CD8-positive, alpha-beta memory T cell (primary cell): ENCODE data around the gene MAL. TPM values are rescaled to one million over a fixed set of nuclear protein-coding genes. Genes with fewer than 3 reads are reported as not detected.

Experiments used
- CTCF ChIA-PET: fragments of 350-600 bp; sonication (Branson Sonifier 250); formaldehyde crosslinking; loops from one replicate; lab custom pipeline; 2021; ENCODE audit warnings: antibody characterized with exemption; lab: Charles Lee
- POLR2A ChIA-PET: fragments of 350-600 bp; sonication (Branson Sonifier 250); formaldehyde crosslinking; loops from one replicate; lab custom pipeline; 2021; ENCODE audit warnings: antibody characterized with exemption; lab: Charles Lee
- DNase-seq, 5 donors: peaks; one replicate each; pipeline versions ENCODE4 v3.0.0 to v3.0.0-alpha.2; 2020 to 2022; ENCODE audit warnings: mixed read lengths in 1 of 5
- H3K27ac ChIP-seq: one replicate; pipeline ENCODE4 v1.7.0; 2013; ENCODE audit warnings: low read depth, mild to moderate bottlenecking, low read length, moderate library complexity
- H3K27me3 ChIP-seq: 2 replicates; pipeline ENCODE4 v1.7.0; 2013; ENCODE audit warnings: low read length, mild to moderate bottlenecking; ENCODE audit not compliant: insufficient read depth, poor library complexity, severe bottlenecking
- H3K36me3 ChIP-seq: 2 replicates; pipeline ENCODE4 v1.7.0; 2013; ENCODE audit warnings: mild to moderate bottlenecking, low read length, moderate library complexity; ENCODE audit not compliant: insufficient read depth
- H3K4me1 ChIP-seq: 2 replicates; pipeline ENCODE4 v1.7.0; 2013; ENCODE audit warnings: mild to moderate bottlenecking, low read length, moderate library complexity; ENCODE audit not compliant: insufficient read depth
- H3K4me3 ChIP-seq: 2 replicates; pipeline ENCODE4 v1.7.0; 2013; ENCODE audit warnings: mild to moderate bottlenecking, low read length
- H3K9me3 ChIP-seq: 2 replicates; pipeline ENCODE4 v1.7.0; 2013; ENCODE audit warnings: mild to moderate bottlenecking, low read length
- H3K27ac Mint-ChIP-seq, 8 donors: one replicate each; pipeline ENCODE4 v1.8.0; 2020 to 2021; ENCODE audit warnings: mixed read lengths in 8 of 8, mild to moderate bottlenecking in 6 of 8, inconsistent platforms in 3 of 8, moderate library complexity in 3 of 8
- H3K27me3 Mint-ChIP-seq, 2 donors: one replicate each; pipeline ENCODE4 v1.8.0; 2020 to 2021; ENCODE audit warnings: mixed read lengths in 2 of 2, mild to moderate bottlenecking in 1 of 2, moderate library complexity in 1 of 2
- H3K36me3 Mint-ChIP-seq, 3 donors: one replicate each; pipeline ENCODE4 v1.8.0; 2020 to 2021; ENCODE audit warnings: mixed read lengths in 3 of 3, inconsistent platforms in 1 of 3, mild to moderate bottlenecking in 1 of 3
- H3K4me1 Mint-ChIP-seq, 3 donors: one replicate each; pipeline ENCODE4 v1.8.0; 2020 to 2021; ENCODE audit warnings: mixed read lengths in 3 of 3, inconsistent platforms in 1 of 3, mild to moderate bottlenecking in 1 of 3
- H3K4me3 Mint-ChIP-seq, 7 donors: one replicate each; pipeline ENCODE4 v1.8.0; 2020 to 2021; ENCODE audit warnings: mixed read lengths in 7 of 7, mild to moderate bottlenecking in 6 of 7, moderate library complexity in 4 of 7, inconsistent platforms in 2 of 7
- H3K9me3 Mint-ChIP-seq, 5 donors: one replicate each; pipeline ENCODE4 v1.8.0; 2020 to 2022; ENCODE audit warnings: mixed read lengths in 5 of 5, mild to moderate bottlenecking in 3 of 5, moderate library complexity in 2 of 5, inconsistent platforms in 1 of 5
- polyA plus RNA-seq: library from polyadenylated mRNA; unstranded; fragments of 300-500 nt; fragmentation: Illumina TruSeq; gene quantifications from one replicate; pipeline ENCODE4 v1.2.3, GENCODE V29; 2021
- total RNA-seq, 2 experiments: library from RNA; stranded (reverse); gene quantifications; one replicate each; pipeline ENCODE4 v1.2.3, GENCODE V29; 2021

MAL gene
- total and polyA plus RNA-seq, 3 experiments from 2014 or later: 25.2 to 50.4 (median 27.3) TPM

GRCh38 chr2:94994063-94994913 lies 31.2 kb upstream of the MAL start:
- Histone ChIP-seq H3K9me3 (no peaks in the 10 kb centered on the region), H3K4me3 (no peak overlapping the region), H3K27me3 (no peaks in the 10 kb centered on the region), H3K27ac (no peak overlapping the region), H3K36me3 (no peaks in the 10 kb centered on the region), H3K4me1 (no peaks in the 10 kb centered on the region)
- Mint-ChIP-seq H3K36me3 (no peaks in the 10 kb centered on the region), H3K27ac (no peak overlapping the region), H3K27me3 (peaks cover 4 to 26% of the 10 kb centered on the region in 2 donors), H3K4me1 (peaks cover 0 to 2% (median 0%) of the 10 kb centered on the region in 3 donors), H3K4me3 (peak overlapping the region in 1 of 7 donors; percentile 34), H3K9me3 (no peaks in the 10 kb centered on the region)
- ChIA-PET POLR2A (no interaction called here), CTCF (no interaction called here)
- DNase-seq: no peak

- Histone ChIP-seq H3K27ac (no peak overlapping the region), H3K4me3 (no peak overlapping the region), H3K27me3 (no peaks in the 10 kb centered on the region), H3K4me1 (no peaks in the 10 kb centered on the region), H3K9me3 (no peaks in the 10 kb centered on the region), H3K36me3 (no peaks in the 10 kb centered on the region)
- Mint-ChIP-seq H3K4me3 (no peak overlapping the region), H3K27ac (no peak overlapping the region), H3K36me3 (no peaks in the 10 kb centered on the region), H3K9me3 (no peaks in the 10 kb centered on the region), H3K27me3 (peaks cover 4 to 29% of the 10 kb centered on the region in 2 donors), H3K4me1 (peaks cover 0 to 2% (median 0%) of the 10 kb centered on the region in 3 donors)
- ChIA-PET POLR2A (no interaction called here), CTCF (interaction anchor here (1.1 to 1.2 kb wide), 2 partner anchors 38 to 120 kb away, joined by 3 read pairs; no protein-coding TSS in a partner anchor)
- no peak for DNase-seq
These were observed 30.5 kb upstream of the MAL start for GRCh38 chr2:94994914-94995552.

DNA sequence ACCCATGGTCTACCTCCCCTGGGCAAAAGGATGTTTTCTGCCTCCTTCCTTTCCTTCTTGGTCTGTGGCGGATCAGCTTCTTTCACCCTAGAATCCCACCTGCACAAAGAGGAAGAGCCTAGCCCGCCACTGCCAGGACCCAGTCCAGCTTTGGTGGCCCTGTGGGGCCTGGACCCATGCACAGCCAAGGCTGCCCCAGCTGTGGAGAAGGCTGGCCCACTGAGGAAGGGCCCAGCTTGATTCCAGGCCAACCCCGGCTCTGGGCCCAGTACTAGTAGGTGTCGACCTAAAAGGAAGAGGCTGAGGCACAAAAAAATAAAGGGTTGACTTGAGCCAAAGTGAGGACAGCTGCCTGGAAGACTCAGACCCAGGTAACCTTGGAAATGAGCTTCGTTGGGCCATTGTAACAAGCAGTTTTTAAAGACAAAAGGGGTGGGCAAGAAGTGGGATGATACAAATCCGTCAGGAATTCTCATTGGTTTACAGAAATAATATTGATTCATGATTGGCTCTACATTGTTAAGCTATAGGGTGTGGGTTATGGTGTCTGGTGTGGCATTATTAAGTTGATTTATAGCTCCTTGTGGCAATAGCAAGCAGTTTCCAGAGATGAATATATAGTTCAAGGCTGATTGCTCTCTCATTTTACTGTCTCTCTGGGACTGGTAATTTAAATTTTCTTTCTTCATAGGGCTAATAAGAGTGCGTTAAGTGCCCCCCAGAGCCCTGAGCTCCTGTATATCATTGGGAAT lies 29.8 kb upstream of the MAL start:
- CTCF ChIA-PET: interaction anchor here (1.1 to 1.2 kb wide), 2 partner anchors 39 to 119 kb away, joined by 3 read pairs; no protein-coding TSS in a partner anchor
- Mint-ChIP-seq H3K27ac (no peak overlapping the region), H3K4me3 (no peak overlapping the region), H3K9me3 (no peaks in the 10 kb centered on the region), H3K4me1 (peaks cover 0 to 2% (median 0%) of the 10 kb centered on the region in 3 donors), H3K27me3 (peaks cover 4 to 29% of the 10 kb centered on the region in 2 donors), H3K36me3 (no peaks in the 10 kb centered on the region)
- Histone ChIP-seq H3K4me1 (no peaks in the 10 kb centered on the region), H3K27me3 (no peaks in the 10 kb centered on the region), H3K27ac (no peak overlapping the region), H3K4me3 (no peak overlapping the region), H3K36me3 (no peaks in the 10 kb centered on the region), H3K9me3 (no peaks in the 10 kb centered on the region)
- no peak for DNase-seq
- POLR2A ChIA-PET: no interaction called here

DNA sequence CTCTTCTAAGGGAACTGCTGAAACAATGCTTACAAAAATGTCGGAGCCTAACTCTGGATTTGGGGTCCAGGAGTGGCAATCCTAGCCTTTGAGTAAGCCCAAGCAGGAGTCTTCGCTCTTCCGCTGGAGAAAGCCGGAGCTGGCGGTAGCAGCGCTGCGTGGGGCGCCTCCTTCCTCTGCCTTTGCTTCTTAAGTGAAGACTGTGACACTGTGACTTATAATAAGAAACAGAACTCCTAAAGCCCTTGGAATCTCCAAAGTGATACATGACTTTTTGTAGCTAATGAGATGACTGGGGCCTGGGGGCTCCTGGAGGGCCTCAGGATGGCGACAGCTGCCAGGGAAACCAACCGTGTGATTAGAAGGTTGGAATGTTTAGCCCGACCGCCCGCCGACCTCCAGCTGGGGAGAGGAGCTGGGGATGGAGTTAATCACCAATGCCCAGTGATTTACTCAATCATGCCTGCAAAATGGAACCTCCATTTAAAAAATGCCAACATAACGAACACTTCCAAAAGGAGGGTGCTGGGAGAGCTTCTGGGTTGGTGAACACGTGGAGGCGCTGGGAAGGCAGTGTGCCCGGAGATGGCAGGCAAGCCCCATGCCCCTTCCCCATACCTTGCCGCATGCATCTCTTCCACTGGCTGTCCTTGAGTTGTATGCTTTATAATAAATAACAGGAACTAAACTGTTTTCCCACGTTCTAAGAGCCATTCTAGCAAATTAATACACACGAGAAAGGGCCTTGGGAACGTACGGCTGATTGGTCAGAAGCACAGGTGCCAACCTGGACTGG lies 29.0 kb upstream of the MAL start:
- DNase-seq: no peak
- Histone ChIP-seq H3K27me3 (no peaks in the 10 kb centered on the region), H3K9me3 (no peaks in the 10 kb centered on the region), H3K4me1 (no peaks in the 10 kb centered on the region), H3K4me3 (no peak overlapping the region), H3K27ac (no peak overlapping the region), H3K36me3 (no peaks in the 10 kb centered on the region)
- no peaks in the 10 kb centered on the region for H3K9me3 Mint-ChIP-seq
- H3K4me1 Mint-ChIP-seq: peaks cover 0 to 2% (median 0%) of the 10 kb centered on the region in 3 donors
- peaks cover 4 to 29% of the 10 kb centered on the region in 2 donors for H3K27me3 Mint-ChIP-seq
- POLR2A ChIA-PET: no interaction called here
- CTCF ChIA-PET: interaction anchor here (1.2 kb wide), 1 partner anchor 40 kb away, joined by 3 read pairs; no protein-coding TSS in a partner anchor
- H3K27ac Mint-ChIP-seq: no peak overlapping the region
- no peak overlapping the region for H3K4me3 Mint-ChIP-seq
- no peaks in the 10 kb centered on the region for H3K36me3 Mint-ChIP-seq

DNA sequence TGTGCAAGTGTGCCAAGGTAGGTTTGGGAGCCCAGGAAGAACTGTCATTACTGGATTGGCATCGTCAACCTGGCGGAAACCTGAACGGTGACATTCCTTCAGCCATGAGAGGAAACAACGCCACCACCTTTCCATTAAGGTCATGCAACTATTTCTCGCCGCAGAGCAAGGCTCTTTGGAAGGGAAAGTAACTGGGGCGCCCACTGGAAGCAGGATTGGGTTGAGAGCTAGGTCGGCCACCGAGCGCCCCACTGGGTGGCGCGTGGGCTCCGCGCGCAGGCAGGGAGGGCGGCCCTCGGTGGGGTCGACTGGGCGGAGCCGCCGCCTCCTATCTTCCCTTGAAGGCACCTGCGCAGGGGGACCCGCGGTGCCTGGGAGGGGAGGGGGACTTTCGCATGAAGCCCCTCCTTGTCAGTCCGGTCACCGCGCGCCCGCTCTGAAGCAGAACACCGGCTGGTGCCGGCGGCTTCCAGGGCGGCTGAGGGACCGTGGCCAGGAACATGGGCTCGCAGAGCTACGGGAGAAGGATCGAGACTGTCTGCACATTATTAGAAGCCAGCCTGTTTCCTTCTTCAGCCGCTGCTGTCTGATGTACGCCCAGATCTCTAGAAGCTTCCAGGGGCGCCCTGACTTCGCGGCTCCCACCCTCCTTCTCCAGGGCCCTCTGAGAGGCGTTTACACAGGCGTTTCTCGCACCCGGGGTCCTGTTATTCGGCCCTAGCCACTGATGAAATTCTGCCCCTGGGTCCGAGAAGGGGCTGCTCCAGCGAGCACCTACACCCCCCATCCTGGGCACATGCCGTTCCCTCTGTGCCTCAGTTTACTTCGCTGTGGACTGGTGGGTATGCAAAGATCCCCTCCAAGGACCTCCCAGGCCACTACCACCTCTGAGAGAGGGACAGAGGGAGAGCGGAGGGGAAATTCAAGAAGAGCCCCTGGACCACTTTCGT lies 27.3 kb upstream of the MAL start:
- Mint-ChIP-seq H3K9me3 (no peaks in the 10 kb centered on the region), H3K36me3 (no peaks in the 10 kb centered on the region), H3K4me3 (no peak overlapping the region), H3K27me3 (peaks cover 4 to 29% of the 10 kb centered on the region in 2 donors), H3K27ac (no peak overlapping the region), H3K4me1 (peaks cover 0 to 2% (median 0%) of the 10 kb centered on the region in 3 donors)
- Histone ChIP-seq H3K4me1 (no peaks in the 10 kb centered on the region), H3K9me3 (no peaks in the 10 kb centered on the region), H3K36me3 (no peaks in the 10 kb centered on the region), H3K27ac (no peak overlapping the region), H3K4me3 (no peak overlapping the region), H3K27me3 (no peaks in the 10 kb centered on the region)
- ChIA-PET POLR2A (no interaction called here), CTCF (no interaction called here)
- DNase-seq: no peak

GRCh38 chr2:94999431-94999883 lies 26.1 kb upstream of the MAL start:
- Histone ChIP-seq H3K4me1 (no peaks in the 10 kb centered on the region), H3K9me3 (no peaks in the 10 kb centered on the region), H3K27ac (no peak overlapping the region), H3K4me3 (no peak overlapping the region), H3K36me3 (no peaks in the 10 kb centered on the region), H3K27me3 (no peaks in the 10 kb centered on the region)
- ChIA-PET POLR2A (no interaction called here), CTCF (no interaction called here)
- Mint-ChIP-seq H3K27ac (no peak overlapping the region), H3K27me3 (peaks cover 5 to 37% of the 10 kb centered on the region in 2 donors), H3K9me3 (no peaks in the 10 kb centered on the region), H3K4me1 (peaks cover 0 to 4% (median 2%) of the 10 kb centered on the region in 3 donors), H3K36me3 (no peaks in the 10 kb centered on the region), H3K4me3 (no peak overlapping the region)
- DNase-seq: no peak
